ENCODE results near the gene CREB3L2. TPM values are rescaled to one million over a fixed set of nuclear protein-coding genes. Genes with fewer than 3 reads are reported as not detected.

The CREB3L2 gene
- total RNA-seq, 1 donor = 28.6 TPM

DNA sequence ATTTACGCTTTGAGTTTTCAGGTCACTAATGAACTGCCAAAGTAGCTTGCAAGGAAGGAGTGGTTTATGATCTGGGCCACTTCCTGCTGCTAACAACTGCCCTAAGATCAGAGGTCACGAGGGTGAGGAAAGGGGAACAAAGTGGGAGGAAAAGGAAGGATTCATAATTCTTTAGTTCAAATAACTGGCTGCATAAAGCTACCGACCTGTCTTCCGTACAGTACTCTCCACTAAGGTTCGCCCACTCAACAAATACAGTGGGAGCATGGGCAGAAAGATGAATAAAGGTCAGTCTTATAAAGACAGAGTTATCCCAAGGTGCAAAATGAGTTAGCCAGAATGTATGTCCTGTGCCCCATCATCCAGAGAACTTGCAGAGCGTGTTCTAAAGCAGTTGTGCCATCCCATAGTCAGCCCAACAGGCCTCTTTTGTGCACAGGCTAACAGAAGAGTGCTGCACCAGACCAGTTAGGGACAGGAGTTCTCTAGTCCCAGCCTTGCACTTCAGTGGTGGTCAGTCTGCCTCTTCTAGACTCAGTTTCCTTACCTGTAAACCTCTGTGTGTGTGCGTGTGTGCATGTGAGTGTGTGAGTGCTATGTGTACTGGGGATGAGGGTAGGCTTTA lies 65.9 kb downstream of the CREB3L2 start:
- TF ChIP-seq CTCF (IDR thresholded peaks at IDR 0.05; ENCODE audit: extremely low read depth, low read depth, low read length) = no peak
- Histone ChIP-seq H3K9me3 (ENCODE audit: low read depth, low read length) (no peaks in the 10 kb centered on the region), H3K27me3 (ENCODE audit: insufficient read depth, low read length) (no peaks in the 10 kb centered on the region), H4K20me1 (ENCODE audit: insufficient read depth, low read length) (no peaks in the 10 kb centered on the region), H2AFZ (ENCODE audit: low read length) (no peak overlapping the region), H3K27ac (ENCODE audit: low read depth, low read length) (peak overlapping the region; percentile 93), H3K4me3 (ENCODE audit: insufficient read depth, low read length) (no peak overlapping the region), H3K79me2 (ENCODE audit: insufficient read depth, low read length) (peaks cover 91% of the 10 kb centered on the region), H3K4me2 (ENCODE audit: insufficient read depth, low read length) (peak overlapping the region; percentile 5), H3K36me3 (ENCODE audit: insufficient read depth, low read length) (no peaks in the 10 kb centered on the region), H3K4me1 (ENCODE audit: insufficient read depth, low read length) (peaks cover 67% of the 10 kb centered on the region)
- DNase-seq (ENCODE audit: insufficient read length, low spot score, missing footprints) = no peak

GRCh38 chr7:137934941-137935883 lies 66.7 kb downstream of the CREB3L2 start:
- Histone ChIP-seq H3K27me3 (ENCODE audit: insufficient read depth, low read length) (no peaks in the 10 kb centered on the region), H3K27ac (ENCODE audit: low read depth, low read length) (peak overlapping the region; percentile 93), H3K4me1 (ENCODE audit: insufficient read depth, low read length) (peaks cover 67% of the 10 kb centered on the region), H3K4me3 (ENCODE audit: insufficient read depth, low read length) (no peak overlapping the region), H3K4me2 (ENCODE audit: insufficient read depth, low read length) (peak overlapping the region; percentile 5), H3K79me2 (ENCODE audit: insufficient read depth, low read length) (peaks cover 88% of the 10 kb centered on the region), H3K9me3 (ENCODE audit: low read depth, low read length) (no peaks in the 10 kb centered on the region), H4K20me1 (ENCODE audit: insufficient read depth, low read length) (no peaks in the 10 kb centered on the region), H3K36me3 (ENCODE audit: insufficient read depth, low read length) (no peaks in the 10 kb centered on the region), H2AFZ (ENCODE audit: low read length) (no peak overlapping the region)
- DNase-seq (ENCODE audit: insufficient read length, low spot score, missing footprints) = no peak
- TF ChIP-seq CTCF (IDR thresholded peaks at IDR 0.05; ENCODE audit: extremely low read depth, low read depth, low read length) = no peak

DNA sequence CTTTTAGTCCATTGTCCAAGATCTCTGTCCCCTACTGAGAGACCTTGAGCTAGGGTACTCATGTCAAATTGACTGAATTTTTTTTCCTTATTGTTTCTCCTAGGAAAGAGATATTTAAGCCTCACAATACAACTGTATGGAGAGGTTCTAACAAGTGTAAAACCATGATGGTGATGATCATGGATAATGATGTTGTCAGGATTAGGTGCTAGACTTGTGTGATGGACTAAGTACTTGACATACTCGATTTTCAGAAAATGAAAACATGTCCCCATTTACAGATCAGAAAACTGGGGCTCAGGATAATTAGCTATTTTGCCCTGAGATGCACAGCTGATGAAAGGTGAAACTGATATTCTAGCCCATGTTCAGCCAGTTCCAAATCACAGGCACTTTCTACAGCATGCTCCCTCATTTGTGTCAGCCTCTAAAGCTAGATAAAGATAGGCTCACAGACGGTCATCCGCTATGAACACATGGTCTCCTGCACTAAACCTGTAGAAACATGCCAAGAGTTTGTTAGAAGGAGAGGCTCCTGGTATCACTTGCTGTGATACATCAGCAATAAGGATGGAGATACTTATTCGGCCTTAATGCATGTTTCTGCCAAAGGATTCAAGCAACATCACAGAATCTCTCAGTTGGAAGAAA lies 67.6 kb downstream of the CREB3L2 start:
- no peak overlapping the region for H3K4me2 ChIP-seq (ENCODE audit: insufficient read depth, low read length)
- DNase-seq (ENCODE audit: insufficient read length, low spot score, missing footprints) = peak; percentile 35
- H3K9me3 ChIP-seq (ENCODE audit: low read depth, low read length) = no peaks in the 10 kb centered on the region
- H2AFZ ChIP-seq (ENCODE audit: low read length) = no peak overlapping the region
- no peaks in the 10 kb centered on the region for H3K36me3 ChIP-seq (ENCODE audit: insufficient read depth, low read length)
- H3K4me3 ChIP-seq (ENCODE audit: insufficient read depth, low read length) = no peak overlapping the region
- peaks cover 83% of the 10 kb centered on the region for H3K79me2 ChIP-seq (ENCODE audit: insufficient read depth, low read length)
- no peaks in the 10 kb centered on the region for H4K20me1 ChIP-seq (ENCODE audit: insufficient read depth, low read length)
- peak overlapping the region; percentile 93 for H3K27ac ChIP-seq (ENCODE audit: low read depth, low read length)
- H3K4me1 ChIP-seq (ENCODE audit: insufficient read depth, low read length) = peaks cover 61% of the 10 kb centered on the region
- TF ChIP-seq CTCF (IDR thresholded peaks at IDR 0.05; ENCODE audit: extremely low read depth, low read depth, low read length) = no peak
- no peaks in the 10 kb centered on the region for H3K27me3 ChIP-seq (ENCODE audit: insufficient read depth, low read length)
